HG02840 (cell line): ENCODE measurements around the gene PSEN1.

Experiments
- ATAC-seq: cut with Tn5 transposase; IDR thresholded peaks from one replicate; pipeline ENCODE4 v1.9.1; 2021; ENCODE audit warnings: mild to moderate bottlenecking, moderate library complexity, moderate number of reproducible peaks; ENCODE audit not compliant: unreplicated experiment, low FRiP score

PSEN1 gene

GRCh38 chr14:73136387-73137225 lies at the start of gene PSEN1:
TSS of gene PSEN1 (plus strand) at chr14:73136507. CDS start at chr14:73148020, 11,513 bp downstream.
- ATAC-seq = peak; percentile 88

GRCh38 chr14:73091044-73091443 lies 45.3 kb upstream of the PSEN1 start:
- ATAC-seq = no peak

DNA sequence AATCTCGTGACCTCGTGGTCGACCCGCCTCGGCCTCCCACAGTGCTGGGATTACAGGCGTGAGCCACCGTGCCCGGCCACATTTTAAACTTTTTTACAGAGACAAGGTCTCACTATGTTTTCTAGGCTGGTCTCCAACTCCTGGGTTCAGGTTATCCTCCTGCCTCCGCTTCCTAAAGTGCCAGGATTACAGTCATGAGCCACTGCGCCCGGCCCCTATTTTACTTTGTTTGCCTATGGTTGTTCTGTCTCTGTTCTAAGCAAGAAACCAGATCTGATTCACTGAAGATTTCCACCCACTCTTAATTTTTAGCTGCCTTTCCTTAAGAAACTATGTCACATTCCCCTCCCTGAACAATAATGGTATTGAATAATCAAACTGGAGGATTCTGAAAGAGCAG lies 38.9 kb upstream of the PSEN1 start:
- ATAC-seq = no peak

DNA sequence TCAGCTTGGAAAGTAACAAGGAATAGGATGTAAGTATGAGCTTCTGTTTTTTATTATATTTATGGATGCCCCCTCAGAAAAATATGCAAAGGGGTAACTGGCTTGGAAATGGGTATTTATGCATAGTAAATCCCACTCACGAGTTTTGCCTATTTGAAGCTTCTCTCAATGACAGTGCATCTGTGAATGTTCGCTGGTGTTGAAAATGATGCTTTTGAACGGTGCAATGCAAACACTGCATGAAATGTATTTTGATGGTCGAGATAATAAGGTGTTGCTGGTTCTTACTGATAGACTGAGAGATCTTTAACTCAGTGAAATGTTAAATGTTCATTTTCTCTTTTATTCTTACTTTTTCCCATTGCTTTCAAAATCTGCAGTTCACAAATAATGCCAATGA lies 36.0 kb upstream of the PSEN1 start:
- ATAC-seq = no peak

DNA sequence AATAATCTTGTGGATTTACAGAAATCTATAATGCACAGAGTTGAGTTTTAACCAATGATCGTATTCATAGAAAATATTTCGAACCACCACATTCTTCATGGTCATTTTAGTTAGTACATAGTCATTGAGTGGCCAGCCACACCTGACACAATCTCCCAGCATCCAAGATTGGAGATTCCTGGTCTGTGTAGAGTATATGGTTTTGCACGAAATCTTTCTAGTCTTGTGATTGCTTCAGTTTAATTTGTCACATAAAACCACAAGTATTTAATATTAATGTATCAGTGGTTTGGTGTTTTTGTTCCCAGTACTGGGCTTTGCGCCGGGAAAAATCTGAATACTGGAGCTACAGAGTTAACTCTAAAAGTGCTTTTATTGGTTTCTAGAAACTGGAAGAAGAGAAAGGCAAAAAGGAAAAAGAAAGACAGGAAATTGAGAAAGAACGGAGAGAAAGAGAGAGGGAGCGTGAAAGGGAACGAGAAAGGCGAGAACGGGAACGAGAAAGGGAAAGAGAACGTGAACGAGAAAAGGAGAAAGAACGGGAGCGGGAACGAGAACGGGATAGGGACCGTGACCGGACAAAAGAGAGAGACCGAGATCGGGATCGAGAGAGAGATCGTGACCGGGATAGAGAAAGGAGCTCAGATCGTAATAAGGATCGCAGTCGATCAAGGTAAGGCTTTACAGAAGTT lies 33.4 kb upstream of the PSEN1 start:
- ATAC-seq = no peak

DNA sequence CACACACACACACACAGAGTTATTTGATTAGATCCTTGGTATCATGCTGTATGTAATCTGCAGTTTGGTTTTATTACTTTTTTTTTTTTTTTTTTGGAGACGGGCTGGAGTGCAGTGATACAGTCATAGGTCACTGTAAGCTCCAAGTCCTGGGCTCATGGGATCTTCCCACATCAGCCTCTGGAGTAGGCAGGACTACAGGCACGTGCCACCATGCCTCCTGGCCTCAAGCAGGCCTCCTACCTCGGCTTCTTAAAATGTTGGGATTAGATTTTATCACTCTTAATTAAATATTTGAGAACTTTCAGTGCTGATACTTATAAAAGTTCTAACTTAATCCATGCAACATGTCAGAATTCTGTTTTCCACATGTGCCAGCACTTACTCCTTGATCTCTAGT lies 31.3 kb upstream of the PSEN1 start:
- ATAC-seq = no peak

- no peak for ATAC-seq
Measured at GRCh38 chr14:73105727-73106126, 30.6 kb upstream of the PSEN1 start.

DNA sequence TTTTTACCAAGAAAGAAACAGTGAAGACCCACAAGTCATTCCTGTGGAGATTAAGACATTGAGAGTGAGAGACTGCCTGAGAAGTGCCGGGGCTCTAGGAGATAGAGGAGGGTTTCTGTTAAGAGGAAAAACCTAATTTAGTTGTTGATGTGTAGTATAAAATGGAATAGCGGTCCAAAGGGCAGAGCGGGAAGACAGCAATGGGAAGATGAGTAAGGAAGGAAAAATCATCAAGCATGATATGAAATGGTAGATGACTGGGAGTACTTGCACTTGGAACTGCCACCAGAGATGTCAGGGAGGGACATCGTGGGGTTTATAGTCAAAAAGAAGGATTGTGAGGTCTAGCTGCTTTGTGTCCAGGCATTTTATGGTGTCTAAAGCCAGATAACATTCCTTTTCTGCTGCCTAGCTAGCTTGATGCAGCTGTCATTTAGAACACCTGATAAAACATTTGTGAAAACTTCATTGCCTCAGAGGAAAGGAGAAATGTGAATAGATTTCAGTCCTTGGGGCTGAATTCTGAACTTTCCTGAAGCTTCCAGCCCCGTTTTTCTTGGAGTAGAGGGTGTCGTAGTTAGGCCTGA lies 20.1 kb upstream of the PSEN1 start:
- ATAC-seq = no peak

GRCh38 chr14:73124180-73124894 lies 12.0 kb upstream of the PSEN1 start:
- no peak for ATAC-seq

DNA sequence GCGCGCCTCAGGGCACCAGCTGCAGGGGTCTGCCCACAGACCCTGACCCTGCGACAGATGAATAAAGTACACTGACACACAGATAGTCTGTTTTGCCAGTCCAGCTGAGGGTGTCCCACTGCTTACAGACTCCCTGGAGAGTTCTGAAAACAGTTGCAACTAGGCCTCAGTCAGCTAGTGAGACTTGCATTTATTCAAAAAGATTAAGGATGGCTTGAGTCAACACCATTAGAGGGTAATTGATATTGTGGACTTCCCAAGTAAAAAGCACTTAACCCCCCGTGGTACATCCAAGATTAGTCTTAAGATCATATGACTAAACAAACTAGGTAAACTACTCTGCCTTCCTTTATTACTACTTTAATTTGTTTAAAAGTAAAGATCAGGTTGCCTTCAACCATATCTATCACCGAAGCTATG lies 11.1 kb upstream of the PSEN1 start:
- ATAC-seq = no peak

- no peak for ATAC-seq
Measured at GRCh38 chr14:73125746-73126145, 10.6 kb upstream of the PSEN1 start.

- no peak for ATAC-seq
Measured at GRCh38 chr14:73133795-73134194, 2.5 kb upstream of the PSEN1 start.

DNA sequence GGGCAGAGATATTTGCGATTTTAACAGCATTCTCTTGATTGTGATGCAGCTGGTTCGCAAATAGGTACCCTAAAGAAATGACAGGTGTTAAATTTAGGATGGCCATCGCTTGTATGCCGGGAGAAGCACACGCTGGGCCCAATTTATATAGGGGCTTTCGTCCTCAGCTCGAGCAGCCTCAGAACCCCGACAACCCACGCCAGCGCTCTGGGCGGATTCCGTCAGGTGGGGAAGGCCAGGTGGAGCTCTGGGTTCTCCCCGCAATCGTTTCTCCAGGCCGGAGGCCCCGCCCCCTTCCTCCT lies 271 bp upstream of the PSEN1 start:
- no peak for ATAC-seq

DNA sequence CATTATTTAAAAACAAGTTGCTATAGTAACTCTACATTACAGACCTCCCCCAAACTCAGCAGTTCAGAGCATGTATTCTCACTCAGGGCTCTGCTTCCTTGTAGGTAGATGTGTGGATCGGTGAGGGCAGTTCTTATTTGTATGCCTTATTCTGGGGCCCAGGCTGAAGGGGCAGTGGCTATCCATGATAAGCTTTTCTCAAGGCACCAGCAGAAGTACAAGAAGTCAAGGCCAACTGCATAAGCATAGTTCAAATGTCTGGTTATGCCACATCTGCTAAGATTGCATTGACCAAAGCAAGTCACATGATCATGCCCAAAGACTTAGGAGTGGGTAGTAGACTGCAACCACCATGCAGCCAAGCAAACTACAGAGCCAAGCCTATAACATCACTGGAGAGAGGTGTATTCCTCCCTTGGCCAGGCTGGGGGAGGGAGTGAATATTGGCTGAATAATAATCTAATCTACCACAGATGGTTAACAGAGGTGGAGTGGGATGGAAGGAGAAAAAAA lies 4.6 kb downstream of the PSEN1 start:
- no peak for ATAC-seq

- ATAC-seq = no peak
Measured at GRCh38 chr14:73142216-73142615, 5.9 kb downstream of the PSEN1 start.

- ATAC-seq = no peak
Measured at GRCh38 chr14:73143003-73143402, 6.7 kb downstream of the PSEN1 start.

DNA sequence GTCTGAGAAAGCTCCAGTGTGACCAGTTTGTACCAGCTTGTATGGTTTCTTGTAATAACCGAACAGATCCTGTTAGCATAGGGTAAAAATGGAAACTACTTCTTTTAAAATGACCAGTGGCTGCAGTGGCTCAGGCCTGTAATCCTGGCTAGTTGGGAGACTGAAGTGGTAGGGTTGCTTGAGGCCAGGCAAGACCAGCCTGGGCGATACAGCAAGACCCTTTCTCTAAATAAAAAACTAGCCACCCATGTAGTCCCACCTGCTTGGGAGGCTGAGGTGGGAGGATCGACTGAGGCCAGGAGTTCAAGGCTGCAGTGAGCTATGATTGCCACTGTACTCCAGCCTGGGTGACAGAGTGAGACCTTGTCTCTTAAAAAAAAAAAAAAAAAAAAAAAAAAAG lies 7.3 kb downstream of the PSEN1 start:
- ATAC-seq = no peak

DNA sequence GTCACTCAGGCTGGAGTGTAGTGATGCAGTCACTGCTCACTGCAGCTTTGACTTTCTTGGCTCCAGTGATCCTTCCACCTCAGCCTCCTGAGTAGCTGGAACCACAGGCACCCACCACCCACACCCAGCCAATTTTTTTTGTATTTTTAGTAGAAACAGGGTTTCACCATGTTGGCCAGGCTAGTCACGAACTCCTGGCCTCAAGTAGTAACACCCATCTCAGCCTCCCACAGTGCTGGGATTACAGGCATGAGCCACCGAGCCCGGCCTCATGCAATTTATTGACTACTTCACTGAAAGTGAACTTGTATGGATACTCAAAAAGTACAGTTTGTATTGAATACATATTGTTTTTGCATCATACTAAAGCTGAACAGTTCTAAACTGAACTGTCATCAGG lies 9.1 kb downstream of the PSEN1 start:
- no peak for ATAC-seq

DNA sequence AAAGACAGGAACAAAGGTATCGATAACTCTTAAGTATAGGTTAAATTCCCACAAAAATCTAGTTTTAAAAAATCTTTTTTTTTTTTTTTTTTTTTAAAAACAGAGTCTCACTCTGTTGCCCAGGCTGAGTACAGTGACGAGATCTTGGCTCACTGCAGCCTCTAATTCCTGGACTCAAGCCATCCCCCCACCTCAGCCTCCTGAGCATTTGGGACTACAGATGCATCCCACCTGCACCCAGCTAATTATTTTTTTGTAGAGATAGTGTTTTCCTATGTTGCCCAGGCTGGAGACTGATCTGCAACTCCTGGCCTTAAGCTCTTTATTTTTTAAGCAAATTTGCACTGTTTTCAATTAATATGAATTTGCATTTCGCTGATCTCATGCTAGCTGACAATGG lies 9.8 kb downstream of the PSEN1 start:
- ATAC-seq = no peak

GRCh38 chr14:73149753-73150152 lies 13.4 kb downstream of the PSEN1 start:
- no peak for ATAC-seq

DNA sequence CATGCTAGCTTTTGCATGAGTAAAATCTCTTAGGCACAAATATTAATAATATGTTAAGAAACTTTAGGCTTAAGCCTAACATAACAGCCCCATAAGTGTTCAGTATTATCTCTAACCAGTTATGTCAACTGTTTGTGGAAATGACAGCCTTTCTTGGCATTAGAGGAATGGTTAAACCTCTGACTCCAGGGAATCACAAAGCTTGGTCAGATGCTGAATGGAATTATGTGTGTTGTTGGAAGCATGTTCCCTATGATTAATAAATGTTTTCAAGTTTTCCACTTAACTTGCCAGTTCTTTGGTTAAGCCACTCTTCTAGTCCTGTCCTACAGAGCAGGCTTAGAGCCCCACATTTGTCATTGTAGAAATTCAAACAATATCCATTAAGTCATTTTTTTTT lies 17.0 kb downstream of the PSEN1 start:
- no peak for ATAC-seq
